GM21619 (cell line): ENCODE results near the gene DHX8.

Experiments
- ATAC-seq: cut with Tn5 transposase; IDR thresholded peaks from one replicate; pipeline ENCODE4 v1.9.1; 2021; ENCODE audit not compliant: unreplicated experiment

Gene DHX8

DNA sequence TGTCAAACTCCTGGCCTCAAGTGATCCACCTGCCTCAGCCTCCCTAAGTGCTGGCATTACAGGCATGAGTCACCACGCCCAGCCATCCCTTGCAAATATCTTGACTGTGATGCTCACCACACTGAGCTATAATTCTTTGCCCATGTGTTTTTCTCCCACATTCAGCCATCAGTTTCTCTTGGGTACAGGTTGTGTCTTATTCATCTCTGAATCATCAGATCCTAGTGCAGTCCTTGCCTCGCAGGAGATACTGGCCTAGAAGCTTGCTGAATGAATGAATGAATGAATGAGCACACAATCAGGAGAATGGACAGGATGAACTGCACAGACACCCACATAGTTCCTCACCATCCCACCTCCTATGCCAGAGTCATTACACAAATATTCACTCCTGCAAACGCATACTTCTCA, 86.7 kb downstream of the DHX8 start:
- no peak for ATAC-seq

DNA sequence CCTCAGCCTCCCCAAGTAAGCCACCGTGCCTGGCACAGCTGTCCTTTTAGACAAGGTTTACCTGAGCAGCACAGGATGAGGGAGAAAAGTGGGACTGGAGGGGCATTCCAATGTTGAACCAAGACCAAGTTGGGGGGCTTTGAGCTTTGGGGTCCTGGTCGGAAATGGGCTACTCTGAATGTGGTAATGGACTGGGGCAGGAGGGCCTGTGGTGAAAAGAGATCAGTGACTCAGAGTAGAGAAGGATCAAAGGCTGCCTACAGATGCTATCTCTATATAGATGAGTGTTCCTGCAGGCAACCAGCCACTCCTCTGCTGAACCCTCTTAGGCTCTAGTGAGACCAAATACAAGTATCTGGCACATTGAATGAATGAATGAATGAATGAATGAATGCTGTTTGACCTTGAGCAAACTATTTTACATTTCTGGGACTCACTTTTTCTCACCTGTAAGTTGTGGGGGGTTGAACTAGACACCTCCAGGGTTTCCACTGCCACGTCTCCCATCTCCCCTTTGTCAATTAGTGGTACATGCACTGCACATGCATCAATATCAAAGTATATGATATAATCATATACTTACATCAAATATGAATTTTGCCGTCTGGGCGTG, 88.7 kb downstream of the DHX8 start:
- ATAC-seq, result no peak

DNA sequence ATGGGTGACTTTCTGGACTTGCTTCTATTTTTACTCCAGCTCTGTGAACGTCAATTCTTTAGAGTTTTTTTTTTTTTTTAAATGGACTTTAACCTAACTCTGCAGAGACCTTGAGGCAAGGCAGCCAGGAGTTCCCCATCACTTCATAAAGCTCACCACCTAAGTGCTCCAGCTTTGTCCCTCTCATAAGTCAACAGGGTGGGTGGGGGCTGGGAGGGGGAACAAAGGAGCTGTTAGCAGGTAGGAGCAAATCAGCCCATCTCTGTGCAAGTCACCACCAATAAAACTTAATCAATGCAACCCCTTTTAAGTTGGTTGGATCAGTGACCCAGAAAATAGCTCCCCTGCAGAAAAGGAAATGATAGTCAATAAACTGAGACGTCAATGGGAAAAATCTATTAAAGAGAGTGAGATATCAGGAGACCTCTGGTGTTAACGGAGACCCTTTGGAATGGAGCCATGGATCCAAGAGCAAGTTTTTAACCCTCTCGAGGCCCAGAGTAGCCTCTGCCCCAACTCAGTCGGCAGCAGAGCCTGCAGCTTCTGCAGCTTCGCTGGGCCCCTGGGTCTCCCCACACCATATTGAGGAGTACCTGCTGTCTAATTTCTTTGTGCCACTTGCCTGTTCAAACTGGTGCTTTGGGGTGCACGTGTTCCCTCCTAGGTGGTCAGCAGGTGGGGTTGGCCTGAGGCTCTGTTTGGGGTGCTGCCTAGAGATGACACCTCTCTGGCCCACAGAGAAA, 90.0 kb downstream of the DHX8 start:
- ATAC-seq, result no peak

DNA sequence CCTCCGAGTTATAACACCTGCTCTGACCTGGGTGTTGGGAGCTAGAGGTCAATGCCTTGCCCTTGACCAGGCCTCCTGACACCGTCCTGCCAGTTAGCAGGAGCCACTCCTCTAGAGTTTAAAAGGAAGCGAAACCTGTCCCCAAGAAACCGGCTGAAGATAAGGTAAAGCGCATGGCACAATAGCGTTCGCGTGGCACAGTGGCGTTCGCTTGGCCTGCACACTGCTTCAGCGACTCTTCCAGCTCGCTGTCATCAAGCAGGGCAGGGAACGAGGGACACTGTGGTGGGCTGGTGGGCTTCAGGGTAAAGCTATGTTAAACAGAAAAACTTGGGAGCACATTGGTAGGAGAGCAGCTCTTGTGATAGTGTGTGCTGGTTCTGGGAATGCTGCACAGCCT, 90.6 kb downstream of the DHX8 start:
- no peak for ATAC-seq

DNA sequence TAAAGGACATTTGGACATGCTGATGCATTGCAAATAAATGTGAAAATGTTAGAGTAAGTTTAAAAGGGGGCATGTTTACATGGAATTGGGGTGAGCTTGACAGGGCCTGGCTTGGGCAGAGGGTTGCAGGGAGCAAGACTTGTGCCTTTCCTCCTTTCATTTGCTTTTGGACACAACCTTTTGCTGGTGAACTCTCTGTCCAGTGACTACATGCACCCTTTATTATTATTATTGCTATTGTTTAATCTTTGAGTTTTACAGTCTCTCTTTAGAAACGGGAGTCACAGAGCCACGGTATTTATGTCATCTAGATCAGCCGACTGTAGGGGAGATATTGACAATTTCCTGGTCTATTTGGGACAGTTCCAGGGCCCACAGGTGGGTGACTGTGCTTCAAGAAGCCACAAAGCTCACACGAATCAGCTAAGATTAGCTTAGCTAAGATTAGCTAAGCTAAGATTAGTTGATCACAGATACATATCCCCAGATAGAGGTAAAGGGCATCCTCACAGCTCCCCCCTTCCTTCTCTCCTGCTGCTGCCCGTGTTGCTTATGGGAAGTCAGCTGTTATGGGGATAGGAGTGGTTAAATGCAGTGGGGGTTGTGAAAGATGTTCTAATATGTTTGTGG, 91.2 kb downstream of the DHX8 start:
- no peak for ATAC-seq
